PC-3 (cell line): Measurements from ENCODE around the gene NOP14. TPM values are rescaled to one million over a fixed set of nuclear protein-coding genes. Genes with fewer than 3 reads are reported as not detected.
"Not testable (repeated sequence)": the region's sequence is repeated elsewhere in the genome, so short reads cannot be mapped to it uniquely, and the experiment has no call there.

ENCODE experiments used
- ATAC-seq: fragments of 200-7000 bp; cut with Tn5 transposase; 2 replicates; pipeline ENCODE4 v1.9.1; 2020; ENCODE audit warnings: mild to moderate bottlenecking, moderate library complexity
- BruUV-seq: library from RNA; stranded (reverse); fragments of 400-500 nt; replicated peaks from 2 replicates; lab custom pipeline; 2021; lab: Mats Ljungman, UMichigan
- CTCF ChIA-PET: fragments of 300-600 bp; sonication (Branson Sonifier 250); formaldehyde crosslinking; loops from one replicate; lab custom pipeline; 2022; ENCODE audit warnings: antibody characterized with exemption; lab: Charles Lee
- POLR2A ChIA-PET: fragments of 300-600 bp; sonication (Branson Sonifier 250); formaldehyde crosslinking; loops from one replicate; lab custom pipeline; 2022; ENCODE audit warnings: antibody characterized with exemption; ENCODE audit not compliant: unreplicated experiment; lab: Charles Lee
- DNase-seq: peaks from one replicate; pipeline ENCODE4 v3.0.0-alpha.2; 2015
- H2AFZ ChIP-seq: fragments of 300-600 bp; sonication (generic); 2 replicates; pipeline ENCODE4 v1.6.0; 2016; ENCODE audit warnings: antibody characterized with exemption, low read length
- H3F3A ChIP-seq: fragments of 300-600 bp; sonication (generic); one replicate; pipeline ENCODE4 v1.6.0; 2017; ENCODE audit warnings: antibody characterized with exemption, low read length, control low read depth, mild to moderate bottlenecking; ENCODE audit not compliant: unreplicated experiment
- H3K27ac ChIP-seq: fragments of 300-600 bp; sonication (generic); 2 replicates; pipeline ENCODE4 v1.5.1; 2016; ENCODE audit warnings: mild to moderate bottlenecking, low read length
- H3K27me3 ChIP-seq: fragments of 300-600 bp; sonication (generic); 2 replicates; pipeline ENCODE4 v1.6.1; 2016; ENCODE audit warnings: low read length, mixed read lengths
- H3K36me3 ChIP-seq: fragments of 300-600 bp; sonication (generic); 2 replicates; pipeline ENCODE4 v1.6.1; 2016; ENCODE audit warnings: low read depth, mixed run types, low read length, mixed read lengths
- H3K4me1 ChIP-seq: fragments of 300-600 bp; sonication (generic); 2 replicates; pipeline ENCODE4 v1.5.1; 2016; ENCODE audit warnings: low read length; ENCODE audit not compliant: insufficient read depth
- H3K4me2 ChIP-seq: fragments of 300-600 bp; sonication (generic); 2 replicates; pipeline ENCODE4 v1.6.0; 2016; ENCODE audit warnings: low read length
- H3K4me3 ChIP-seq: fragments of 300-600 bp; sonication (generic); 2 replicates; pipeline ENCODE4 v1.5.1; 2016; ENCODE audit warnings: mild to moderate bottlenecking, low read length, mixed read lengths
- H3K79me2 ChIP-seq: fragments of 300-600 bp; sonication (generic); 2 replicates; pipeline ENCODE4 v1.6.1; 2017; ENCODE audit warnings: low read length, mixed read lengths
- H3K9ac ChIP-seq: fragments of 300-600 bp; sonication (generic); 2 replicates; pipeline ENCODE4 v1.6.0; 2016; ENCODE audit warnings: mild to moderate bottlenecking, low read length
- H3K9me2 ChIP-seq: fragments of 300-600 bp; sonication (generic); replicated peaks from 2 replicates; pipeline ENCODE4 v1.6.1; 2016; ENCODE audit warnings: mixed run types, low read length, mixed read lengths
- H3K9me3 ChIP-seq: fragments of 300-600 bp; sonication (generic); 2 replicates; pipeline ENCODE4 v1.6.1; 2016; ENCODE audit warnings: low read length, mixed read lengths
- H4K20me1 ChIP-seq: fragments of 300-600 bp; sonication (generic); 2 replicates; pipeline ENCODE4 v1.6.1; 2016; ENCODE audit warnings: low read length, mixed read lengths
- EZH2 ChIP-seq: fragments of 300-600 bp; sonication (generic); IDR thresholded peaks from one replicate; pipeline ENCODE4 v1.6.1; 2017; ENCODE audit warnings: antibody characterized with exemption, mild to moderate bottlenecking, low read length; ENCODE audit not compliant: unreplicated experiment
- EZH2phosphoT487 ChIP-seq: fragments of 300-600 bp; sonication (generic); IDR thresholded peaks from 2 replicates; pipeline ENCODE4 v1.6.1; 2018; ENCODE audit warnings: mild to moderate bottlenecking, antibody characterized with exemption, low read length, borderline replicate concordance
- intact Hi-C: fragments of 100-400 bp; cut with micrococcal nuclease; formaldehyde crosslinking; loops from 2 replicates; pipeline ENCODE4 v1.9.0; 2023
- total RNA-seq: library from RNA; depleted of rRNA; stranded (reverse); fragments of >200 nt; gene quantifications from 2 replicates; pipeline ENCODE4 v1.2.3, GENCODE V29; 2014
- TF ChIP-seq, protein P1 (sequence below): fragments of 300-600 bp; sonication (generic); conservative IDR thresholded peaks from 2 replicates; pipeline ENCODE4 v1.5.1; 2017; ENCODE audit warnings: antibody characterized with exemption, low read depth, mild to moderate bottlenecking, low read length

The NOP14 gene
- total RNA-seq, 1 experiment from 2014 or later, result 26.0 TPM

DNA sequence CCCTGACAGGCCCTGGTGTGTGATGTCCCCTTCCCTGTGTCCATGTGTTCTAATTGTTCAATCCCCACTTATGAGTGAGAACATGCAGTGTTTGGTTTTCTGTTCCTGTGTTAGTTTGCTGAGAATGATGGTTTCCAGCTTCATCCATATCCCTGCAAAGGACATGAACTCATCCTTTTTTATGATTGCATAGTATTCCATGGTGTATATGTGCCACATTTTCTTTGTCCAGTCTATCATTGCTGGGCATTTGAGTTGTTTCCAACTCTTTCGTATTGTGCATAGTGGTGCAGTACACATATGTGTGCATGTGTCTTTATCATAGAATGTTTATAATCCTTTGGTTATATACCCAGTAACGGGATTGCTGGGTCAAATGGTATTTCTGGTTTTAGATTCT is 46.5 kb downstream of the NOP14 start:
- DNase-seq, H3K27ac ChIP-seq, H4K20me1 ChIP-seq, H3K4me1 ChIP-seq, H3K79me2 ChIP-seq, POLR2A ChIA-PET, H2AFZ ChIP-seq, intact Hi-C loops, H3K27me3 ChIP-seq, H3K4me3 ChIP-seq, ATAC-seq, H3K9me2 ChIP-seq, H3K9me3 ChIP-seq, BruUV-seq, H3K9ac ChIP-seq, CTCF ChIA-PET, H3F3A ChIP-seq, H3K4me2 ChIP-seq, H3K36me3 ChIP-seq: not testable (repeated sequence)

DNA sequence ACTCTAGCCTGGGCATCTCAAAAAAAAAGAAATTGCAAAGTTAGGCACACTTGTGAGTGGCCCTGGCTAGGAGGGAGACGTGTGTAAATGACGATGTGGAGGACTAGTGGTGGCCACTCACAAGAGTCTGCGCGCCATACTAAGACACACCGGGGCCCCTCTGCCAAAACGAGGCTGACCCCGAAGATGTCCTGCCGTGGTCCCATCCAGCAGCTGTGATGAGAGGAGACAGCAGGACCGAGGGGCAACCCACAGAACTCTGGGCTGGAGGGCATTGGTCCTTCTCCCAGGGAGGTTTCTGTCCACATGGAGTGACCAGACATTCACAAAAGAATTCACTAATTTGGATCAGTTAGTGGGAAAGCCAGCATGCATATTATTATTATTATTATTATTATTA is 47.4 kb downstream of the NOP14 start:
- intact Hi-C loops, result no loop called here
- no peak overlapping the region for H3K4me3 ChIP-seq
- no peaks in the 10 kb centered on the region for H3K4me1 ChIP-seq
- no peaks in the 10 kb centered on the region for H3K79me2 ChIP-seq
- H3K4me2 ChIP-seq, result no peak overlapping the region
- BruUV-seq, result no TSS peak
- no peaks in the 10 kb centered on the region for H3K9me3 ChIP-seq
- no peaks in the 10 kb centered on the region for H3F3A ChIP-seq
- ChIA-PET CTCF (no interaction called here), POLR2A (no interaction called here)
- no peaks in the 10 kb centered on the region for H4K20me1 ChIP-seq
- no peaks in the 10 kb centered on the region for H3K9me2 ChIP-seq
- TF ChIP-seq EZH2phosphoT487, result no peak
- no peak for TF ChIP-seq EZH2
- TF ChIP-seq, protein P1, sequence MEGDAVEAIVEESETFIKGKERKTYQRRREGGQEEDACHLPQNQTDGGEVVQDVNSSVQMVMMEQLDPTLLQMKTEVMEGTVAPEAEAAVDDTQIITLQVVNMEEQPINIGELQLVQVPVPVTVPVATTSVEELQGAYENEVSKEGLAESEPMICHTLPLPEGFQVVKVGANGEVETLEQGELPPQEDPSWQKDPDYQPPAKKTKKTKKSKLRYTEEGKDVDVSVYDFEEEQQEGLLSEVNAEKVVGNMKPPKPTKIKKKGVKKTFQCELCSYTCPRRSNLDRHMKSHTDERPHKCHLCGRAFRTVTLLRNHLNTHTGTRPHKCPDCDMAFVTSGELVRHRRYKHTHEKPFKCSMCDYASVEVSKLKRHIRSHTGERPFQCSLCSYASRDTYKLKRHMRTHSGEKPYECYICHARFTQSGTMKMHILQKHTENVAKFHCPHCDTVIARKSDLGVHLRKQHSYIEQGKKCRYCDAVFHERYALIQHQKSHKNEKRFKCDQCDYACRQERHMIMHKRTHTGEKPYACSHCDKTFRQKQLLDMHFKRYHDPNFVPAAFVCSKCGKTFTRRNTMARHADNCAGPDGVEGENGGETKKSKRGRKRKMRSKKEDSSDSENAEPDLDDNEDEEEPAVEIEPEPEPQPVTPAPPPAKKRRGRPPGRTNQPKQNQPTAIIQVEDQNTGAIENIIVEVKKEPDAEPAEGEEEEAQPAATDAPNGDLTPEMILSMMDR, result no peak
- no peak overlapping the region for H2AFZ ChIP-seq
- H3K27me3 ChIP-seq, result no peaks in the 10 kb centered on the region
- no peak overlapping the region for H3K9ac ChIP-seq
- no peak for ATAC-seq
- H3K27ac ChIP-seq, result no peak overlapping the region
- no peak for DNase-seq
- H3K36me3 ChIP-seq, result 0 out of 2 replicates have a peak, but pooled peaks cover 2% of the 10 kb centered on the region

DNA sequence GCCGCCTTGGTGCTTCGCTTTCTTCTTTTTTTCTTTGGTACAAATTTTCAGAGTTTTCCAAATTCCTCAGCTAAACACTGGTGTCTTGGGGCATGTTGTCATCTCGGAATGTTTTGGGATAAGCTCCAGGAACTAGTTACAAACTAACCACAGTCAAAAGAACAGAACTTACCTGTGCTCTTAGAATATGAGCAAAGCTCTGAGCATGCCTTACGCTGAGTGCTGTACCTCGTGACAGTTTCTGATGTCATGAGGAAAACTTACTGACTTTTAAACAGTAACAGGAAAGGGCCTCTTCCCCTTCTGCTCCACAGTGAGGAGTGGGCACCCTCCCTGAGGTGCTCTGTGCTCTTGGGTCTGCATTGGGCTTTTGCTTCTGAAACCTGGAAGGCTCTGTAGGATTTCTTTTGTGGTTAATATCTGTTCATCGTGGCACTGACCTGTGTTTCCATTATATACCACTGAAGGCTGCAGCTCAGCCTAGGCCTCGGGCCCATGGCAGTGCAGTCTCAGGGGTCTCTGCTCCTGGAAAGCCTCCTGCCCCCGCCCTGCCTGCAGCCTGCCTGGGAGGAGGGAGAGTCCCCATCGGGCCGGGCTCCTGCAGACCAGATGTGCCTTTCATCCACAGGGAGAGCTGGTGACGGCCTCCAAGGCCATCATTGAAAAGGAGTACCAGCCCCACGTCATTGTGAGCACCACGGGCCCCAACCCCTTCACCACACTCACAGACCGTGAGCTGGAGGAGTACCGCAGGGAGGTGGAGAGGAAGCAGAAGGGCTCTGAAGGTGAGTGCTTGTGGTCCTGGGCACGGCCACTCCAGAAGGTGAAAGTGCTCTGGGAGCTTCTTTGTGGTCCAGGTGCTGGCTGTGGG is 48.7 kb downstream of the NOP14 start:
- H3K79me2 ChIP-seq, result no peaks in the 10 kb centered on the region
- BruUV-seq, result no TSS peak
- intact Hi-C loops, result no loop called here
- no peaks in the 10 kb centered on the region for H3K27me3 ChIP-seq
- POLR2A ChIA-PET, result no interaction called here
- no peak overlapping the region for H3K9ac ChIP-seq
- H3K4me2 ChIP-seq, result no peak overlapping the region
- no peak overlapping the region for H3K27ac ChIP-seq
- no peaks in the 10 kb centered on the region for H3K9me3 ChIP-seq
- no peak for DNase-seq
- H4K20me1 ChIP-seq, result no peaks in the 10 kb centered on the region
- CTCF ChIA-PET, result no interaction called here
- TF ChIP-seq EZH2phosphoT487 (no peak), EZH2 (no peak)
- TF ChIP-seq, protein P1, result no peak
- H3K4me3 ChIP-seq, result no peak overlapping the region
- no peaks in the 10 kb centered on the region for H3K9me2 ChIP-seq
- no peaks in the 10 kb centered on the region for H3F3A ChIP-seq
- no peaks in the 10 kb centered on the region for H3K4me1 ChIP-seq
- H2AFZ ChIP-seq, result no peak overlapping the region
- 0 out of 2 replicates have a peak, but pooled peaks cover 9% of the 10 kb centered on the region for H3K36me3 ChIP-seq
- ATAC-seq, result no peak
